Upper lobe of left lung (tissue), 4 donors: Measurements from ENCODE around the gene DKK2.

Experiments
- CTCF ChIP-seq, 6 experiments: fragments of 450-650 bp in 4 of 6; fragments of 200-600 bp in 2 of 6; sonication (generic) in 2 of 6; IDR thresholded peaks; one replicate each; pipeline ENCODE4 v1.5.1; 2016 to 2019; ENCODE audit warnings: antibody characterized with exemption in 6 of 6
- POLR2A ChIP-seq, 4 donors: fragments of 450-650 bp; IDR thresholded peaks; one replicate each; pipeline ENCODE4 v1.5.1; 2016 to 2017; ENCODE audit warnings: antibody characterized with exemption in 4 of 4, mild to moderate bottlenecking in 2 of 4
- POLR2AphosphoS5 ChIP-seq, 2 donors: sonication (generic); formaldehyde crosslinking; IDR thresholded peaks; one replicate each; pipeline ENCODE4 v1.5.1; 2017; ENCODE audit warnings: antibody characterized with exemption in 2 of 2

GRCh38 chr4:107018344-107018735 is 17.8 kb downstream of the DKK2 start:
- TF ChIP-seq CTCF (IDR thresholded peaks at IDR 0.05) (no peak), POLR2A (IDR thresholded peaks at IDR 0.05) (no peak), POLR2AphosphoS5 (IDR thresholded peaks at IDR 0.05) (no peak)
